Astrocyte (in vitro differentiated cells and primary cell): ENCODE results near the gene RSAD1. TPM values are rescaled to one million over a fixed set of nuclear protein-coding genes. Genes with fewer than 3 reads are reported as not detected.

Experiments
- DNase-seq: peaks from one replicate; pipeline ENCODE4 v3.0.0-alpha.2; 2010; ENCODE audit warnings: low read depth
- FAIRE-seq: peaks from 2 replicates; lab custom pipeline; 2011; peaks lifted over from hg19 to GRCh38; lab: Jason Lieb, UNC
- H2AFZ ChIP-seq: 2 replicates; pipeline ENCODE4 v1.6.0; 2012; ENCODE audit warnings: low read depth, low read length, inconsistent platforms
- H3K27ac ChIP-seq: 2 replicates; pipeline ENCODE4 v1.5.1; 2011; ENCODE audit warnings: low read depth, low read length, inconsistent platforms
- H3K27me3 ChIP-seq: 2 replicates; pipeline ENCODE4 v1.6.0; 2011; ENCODE audit warnings: low read length, inconsistent platforms; ENCODE audit not compliant: insufficient read depth
- H3K36me3 ChIP-seq: 2 replicates; pipeline ENCODE4 v1.5.1; 2011; ENCODE audit warnings: low read length, inconsistent platforms; ENCODE audit not compliant: insufficient read depth
- H3K4me1 ChIP-seq: 2 replicates; pipeline ENCODE4 v1.5.1; 2011; ENCODE audit warnings: low read length, inconsistent platforms; ENCODE audit not compliant: insufficient read depth
- H3K4me2 ChIP-seq: 2 replicates; pipeline ENCODE4 v1.6.0; 2012; ENCODE audit warnings: low read length, inconsistent platforms
- H3K4me3 ChIP-seq: 2 replicates; pipeline ENCODE4 v1.5.1; 2011; ENCODE audit warnings: low read depth, mild to moderate bottlenecking, low read length, inconsistent platforms; ENCODE audit not compliant: insufficient read depth
- H3K79me2 ChIP-seq: 2 replicates; pipeline ENCODE4 v1.6.0; 2012; ENCODE audit warnings: mild to moderate bottlenecking, low read length, inconsistent platforms; ENCODE audit not compliant: insufficient read depth
- H3K9ac ChIP-seq: 2 replicates; pipeline ENCODE4 v1.6.0; 2012; ENCODE audit warnings: mild to moderate bottlenecking, low read length, inconsistent platforms
- H3K9me3 ChIP-seq: 2 replicates; pipeline ENCODE4 v1.5.1; 2012; ENCODE audit warnings: low read depth, mild to moderate bottlenecking, low read length, inconsistent platforms; ENCODE audit not compliant: insufficient read depth
- H4K20me1 ChIP-seq: 2 replicates; pipeline ENCODE4 v1.6.0; 2012; ENCODE audit warnings: low read length, inconsistent platforms; ENCODE audit not compliant: insufficient read depth
- H3K27ac Mint-ChIP-seq: one replicate; pipeline ENCODE4 v1.8.0; 2021; ENCODE audit warnings: mild to moderate bottlenecking, mixed read lengths; ENCODE audit not compliant: unreplicated experiment
- H3K27me3 Mint-ChIP-seq: one replicate; pipeline ENCODE4 v1.8.0; 2021; ENCODE audit warnings: low read depth, mixed read lengths; ENCODE audit not compliant: unreplicated experiment
- H3K36me3 Mint-ChIP-seq: one replicate; pipeline ENCODE4 v1.8.0; 2021; ENCODE audit warnings: low read depth, mixed read lengths; ENCODE audit not compliant: unreplicated experiment
- H3K4me1 Mint-ChIP-seq: one replicate; pipeline ENCODE4 v1.8.0; 2021; ENCODE audit warnings: low read depth, mixed read lengths; ENCODE audit not compliant: unreplicated experiment
- H3K4me3 Mint-ChIP-seq: one replicate; pipeline ENCODE4 v1.8.0; 2021; ENCODE audit warnings: mild to moderate bottlenecking, moderate library complexity, mixed read lengths; ENCODE audit not compliant: unreplicated experiment
- H3K9me3 Mint-ChIP-seq: one replicate; pipeline ENCODE4 v1.8.0; 2021; ENCODE audit warnings: mild to moderate bottlenecking, mixed read lengths; ENCODE audit not compliant: unreplicated experiment
- EZH2 ChIP-seq: IDR thresholded peaks from 2 replicates; pipeline ENCODE4 v1.6.1; 2012; ENCODE audit warnings: mild to moderate bottlenecking, low read length, inconsistent platforms; ENCODE audit not compliant: insufficient read depth
- total RNA-seq: library from RNA; stranded (reverse); gene quantifications from 2 replicates; pipeline ENCODE4 v1.2.1, GENCODE V29; 2021
- TF ChIP-seq, protein P1 (sequence below): IDR thresholded peaks from 2 replicates; pipeline ENCODE4 v1.5.1; 2011; ENCODE audit warnings: low read depth, mild to moderate bottlenecking, inconsistent platforms, low read length, moderate library complexity; ENCODE audit not compliant: insufficient read depth

RSAD1 gene
- total RNA-seq, 1 donor from 2014 or later: 18.8 TPM

DNA sequence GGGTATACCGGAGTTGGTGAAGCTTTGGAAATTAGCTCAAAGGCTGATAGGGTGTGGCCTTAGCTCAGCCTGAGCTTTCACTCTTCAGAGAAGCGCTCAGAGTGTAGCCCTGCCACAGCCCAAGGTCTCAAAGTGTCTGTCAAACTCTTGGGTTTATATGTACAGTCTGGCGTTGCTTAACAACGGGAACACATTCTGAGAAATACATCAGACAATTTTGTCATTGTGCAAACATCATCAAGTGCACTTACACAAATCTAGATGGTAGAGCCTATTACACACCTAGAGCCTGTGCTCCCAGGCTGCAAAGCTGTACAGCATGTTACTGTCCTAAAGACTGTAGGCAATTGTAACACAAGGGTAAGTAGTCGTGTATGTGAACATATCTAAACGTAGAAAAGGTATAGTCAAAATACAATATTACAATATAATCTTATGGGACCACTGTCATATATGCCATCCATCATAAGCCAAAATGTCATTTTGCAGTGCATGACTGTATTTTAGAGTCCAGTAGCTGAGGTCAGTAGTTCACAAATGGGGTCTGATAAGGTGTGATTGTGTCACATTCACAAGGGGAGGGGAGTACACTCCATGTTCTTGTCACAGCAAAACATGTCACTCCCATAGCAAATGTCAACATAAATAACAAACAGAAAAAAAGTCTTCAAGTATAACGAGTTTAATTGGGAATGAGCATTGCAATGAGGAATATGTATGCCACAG is 30.6 kb upstream of the RSAD1 start:
- Mint-ChIP-seq H3K4me3 (no peak overlapping the region), H3K9me3 (no peaks in the 10 kb centered on the region), H3K36me3 (peaks cover 3% of the 10 kb centered on the region), H3K4me1 (peaks cover 2% of the 10 kb centered on the region), H3K27me3 (no peaks in the 10 kb centered on the region), H3K27ac (no peak overlapping the region)
- Histone ChIP-seq H3K4me1 (no peaks in the 10 kb centered on the region), H3K36me3 (no peaks in the 10 kb centered on the region), H3K27ac (no peak overlapping the region), H3K4me2 (no peak overlapping the region), H3K9ac (no peak overlapping the region), H3K9me3 (no peaks in the 10 kb centered on the region), H3K79me2 (no peaks in the 10 kb centered on the region), H3K27me3 (no peaks in the 10 kb centered on the region), H3K4me3 (no peak overlapping the region), H4K20me1 (no peaks in the 10 kb centered on the region), H2AFZ (no peak overlapping the region)
- TF ChIP-seq, protein P1, sequence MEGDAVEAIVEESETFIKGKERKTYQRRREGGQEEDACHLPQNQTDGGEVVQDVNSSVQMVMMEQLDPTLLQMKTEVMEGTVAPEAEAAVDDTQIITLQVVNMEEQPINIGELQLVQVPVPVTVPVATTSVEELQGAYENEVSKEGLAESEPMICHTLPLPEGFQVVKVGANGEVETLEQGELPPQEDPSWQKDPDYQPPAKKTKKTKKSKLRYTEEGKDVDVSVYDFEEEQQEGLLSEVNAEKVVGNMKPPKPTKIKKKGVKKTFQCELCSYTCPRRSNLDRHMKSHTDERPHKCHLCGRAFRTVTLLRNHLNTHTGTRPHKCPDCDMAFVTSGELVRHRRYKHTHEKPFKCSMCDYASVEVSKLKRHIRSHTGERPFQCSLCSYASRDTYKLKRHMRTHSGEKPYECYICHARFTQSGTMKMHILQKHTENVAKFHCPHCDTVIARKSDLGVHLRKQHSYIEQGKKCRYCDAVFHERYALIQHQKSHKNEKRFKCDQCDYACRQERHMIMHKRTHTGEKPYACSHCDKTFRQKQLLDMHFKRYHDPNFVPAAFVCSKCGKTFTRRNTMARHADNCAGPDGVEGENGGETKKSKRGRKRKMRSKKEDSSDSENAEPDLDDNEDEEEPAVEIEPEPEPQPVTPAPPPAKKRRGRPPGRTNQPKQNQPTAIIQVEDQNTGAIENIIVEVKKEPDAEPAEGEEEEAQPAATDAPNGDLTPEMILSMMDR: no peak
- TF ChIP-seq EZH2: no peak
- DNase-seq: no peak
- no peak for FAIRE-seq

GRCh38 chr17:50448643-50449042 is 30.0 kb upstream of the RSAD1 start:
- H3K4me1 ChIP-seq: no peaks in the 10 kb centered on the region
- Mint-ChIP-seq H3K9me3 (no peaks in the 10 kb centered on the region), H3K36me3 (peaks cover 3% of the 10 kb centered on the region), H3K4me3 (no peak overlapping the region), H3K27me3 (no peaks in the 10 kb centered on the region), H3K27ac (no peak overlapping the region), H3K4me1 (no peaks in the 10 kb centered on the region)
- no peaks in the 10 kb centered on the region for H3K27me3 ChIP-seq
- H3K9me3 ChIP-seq: no peaks in the 10 kb centered on the region
- TF ChIP-seq, protein P1: no peak
- TF ChIP-seq EZH2: no peak
- no peak overlapping the region for H2AFZ ChIP-seq
- H3K4me3 ChIP-seq: no peak overlapping the region
- no peak overlapping the region for H3K27ac ChIP-seq
- no peak overlapping the region for H3K4me2 ChIP-seq
- H3K9ac ChIP-seq: no peak overlapping the region
- no peak for DNase-seq
- no peak for FAIRE-seq
- no peaks in the 10 kb centered on the region for H4K20me1 ChIP-seq
- no peaks in the 10 kb centered on the region for H3K79me2 ChIP-seq
- no peaks in the 10 kb centered on the region for H3K36me3 ChIP-seq

GRCh38 chr17:50451943-50452629 is 26.6 kb upstream of the RSAD1 start:
- Histone ChIP-seq H3K79me2 (no peaks in the 10 kb centered on the region), H2AFZ (no peak overlapping the region), H3K4me3 (no peak overlapping the region), H3K9me3 (no peaks in the 10 kb centered on the region), H3K36me3 (no peaks in the 10 kb centered on the region), H3K4me2 (no peak overlapping the region), H3K27me3 (no peaks in the 10 kb centered on the region), H3K9ac (no peak overlapping the region), H3K4me1 (no peaks in the 10 kb centered on the region), H4K20me1 (no peaks in the 10 kb centered on the region), H3K27ac (no peak overlapping the region)
- FAIRE-seq (no peak), DNase-seq (no peak)
- no peaks in the 10 kb centered on the region for H3K4me1 Mint-ChIP-seq
- H3K36me3 Mint-ChIP-seq: peaks cover 4% of the 10 kb centered on the region
- H3K9me3 Mint-ChIP-seq: no peaks in the 10 kb centered on the region
- H3K4me3 Mint-ChIP-seq: no peak overlapping the region
- no peaks in the 10 kb centered on the region for H3K27me3 Mint-ChIP-seq
- no peak for TF ChIP-seq EZH2
- TF ChIP-seq, protein P1: no peak
- no peak overlapping the region for H3K27ac Mint-ChIP-seq
